ENCODE measurements around the gene TMCO1. TPM values are rescaled to one million over a fixed set of nuclear protein-coding genes. Genes with fewer than 3 reads are reported as not detected.

TMCO1 gene
- total and polyA plus RNA-seq, 2 of the 13 experiments (the other 11 are each of a cell fraction or from before 2014, with no cell fraction given) = 106 to 119 TPM

- TF ChIP-seq KIAA2018 (CRISPR knock-in tag; IDR thresholded peaks at IDR 0.05; ENCODE audit: borderline replicate concordance) (no peak), RCOR2 (CRISPR knock-in tag; IDR thresholded peaks at IDR 0.05) (0 out of 2 replicates have a peak, but pooled peaks have one; percentile 17), SOX13 (IDR thresholded peaks at IDR 0.05) (no peak), SOX13 (CRISPR knock-in tag; conservative IDR thresholded peaks at IDR 0.05 in 1 of 2, IDR thresholded peaks at IDR 0.05 in 1 of 2) (peak in 1 of 2 experiments; percentile 72; a peak in 2 of 4 replicates), RBFOX2 (IDR thresholded peaks at IDR 0.05; ENCODE audit: low read depth, low read length) (no peak), PAF1 (CRISPR knock-in tag; IDR thresholded peaks at IDR 0.05) (no peak), BCL6 (CRISPR knock-in tag; IDR thresholded peaks at IDR 0.05) (no peak), ZNF775 (CRISPR knock-in tag; IDR thresholded peaks at IDR 0.05; ENCODE audit: borderline replicate concordance) (no peak), ZBTB40 (IDR thresholded peaks at IDR 0.05) (no peak), ZBTB40 (CRISPR knock-in tag; IDR thresholded peaks at IDR 0.05) (no peak)
Observed at GRCh38 chr1:165699577-165699976, 69.1 kb downstream of the TMCO1 start (continued).

All from HepG2 (cell line).